ENCODE measurements around the gene PRDM16.

PRDM16 gene

DNA sequence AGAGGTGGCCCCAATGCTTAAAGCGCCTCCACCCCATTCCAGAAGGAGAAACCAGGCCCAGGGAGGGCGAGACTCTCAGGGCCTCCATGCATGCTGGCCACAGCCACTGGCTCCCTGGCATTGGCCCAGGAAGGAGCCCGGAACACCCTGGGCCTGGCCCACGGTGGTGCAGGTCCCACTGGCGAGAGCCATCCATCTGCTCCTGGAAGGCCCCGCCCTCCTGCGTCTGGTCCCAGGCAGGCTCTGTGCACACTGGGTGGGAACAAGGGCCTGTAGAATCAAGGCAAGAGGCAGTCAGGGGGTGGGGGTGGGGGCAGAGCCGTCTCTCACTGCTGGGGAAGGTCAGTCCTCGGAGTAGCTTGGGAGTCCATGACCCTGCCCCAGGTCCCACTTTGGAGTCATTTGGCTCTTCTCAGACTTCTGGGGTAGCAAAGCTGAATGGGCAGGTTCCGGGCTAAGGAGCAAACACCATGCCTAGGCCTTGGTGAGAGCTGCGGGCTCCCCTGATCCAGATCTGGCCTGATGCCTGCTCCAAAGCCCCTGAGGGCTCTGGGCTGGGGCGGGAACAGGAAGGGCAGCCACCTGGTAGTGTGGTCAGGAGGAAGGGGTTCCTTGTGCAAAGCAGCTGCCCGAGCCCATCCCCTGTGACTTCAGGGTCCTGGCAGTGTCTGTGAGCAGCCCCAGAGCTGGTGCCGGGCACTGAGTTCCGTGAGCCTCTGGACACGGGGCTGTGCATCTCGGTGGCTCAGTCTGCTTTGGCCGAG, 278.4 kb downstream of the PRDM16 start:
- DNase-seq = no peak

DNA sequence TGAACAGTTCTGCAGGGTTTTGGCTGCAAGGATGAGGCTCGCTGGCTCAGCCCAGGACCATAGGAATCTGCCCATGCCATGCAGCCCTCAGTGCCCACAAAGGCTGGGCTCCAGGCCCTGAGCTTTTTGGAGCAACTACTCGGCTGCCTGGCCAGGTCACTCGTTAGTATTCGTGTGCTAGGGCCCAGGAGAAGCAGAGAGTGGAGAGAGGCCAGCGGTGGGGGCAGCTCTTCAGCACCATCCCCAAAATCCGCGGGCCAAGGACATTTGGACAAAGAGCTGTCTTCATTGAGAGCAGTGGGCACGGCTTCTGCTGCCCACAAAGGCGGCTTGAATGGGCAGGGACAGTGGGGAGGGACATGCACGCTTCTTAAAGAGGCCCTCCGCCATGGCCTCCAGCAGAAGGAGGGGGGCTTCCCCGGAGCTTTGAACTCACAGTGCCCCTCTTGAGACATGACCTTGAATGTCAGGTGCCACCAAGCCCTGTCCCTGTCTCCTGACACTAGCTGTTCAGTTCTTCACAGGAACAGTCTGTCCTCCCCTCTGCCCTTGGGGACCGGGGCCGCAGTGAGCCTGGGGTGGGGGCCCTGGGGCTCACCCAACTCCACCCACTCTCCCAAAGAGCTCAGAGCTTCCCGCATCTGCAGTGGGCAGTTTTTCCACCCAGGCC, 279.3 kb downstream of the PRDM16 start:
- no peak for DNase-seq

DNA sequence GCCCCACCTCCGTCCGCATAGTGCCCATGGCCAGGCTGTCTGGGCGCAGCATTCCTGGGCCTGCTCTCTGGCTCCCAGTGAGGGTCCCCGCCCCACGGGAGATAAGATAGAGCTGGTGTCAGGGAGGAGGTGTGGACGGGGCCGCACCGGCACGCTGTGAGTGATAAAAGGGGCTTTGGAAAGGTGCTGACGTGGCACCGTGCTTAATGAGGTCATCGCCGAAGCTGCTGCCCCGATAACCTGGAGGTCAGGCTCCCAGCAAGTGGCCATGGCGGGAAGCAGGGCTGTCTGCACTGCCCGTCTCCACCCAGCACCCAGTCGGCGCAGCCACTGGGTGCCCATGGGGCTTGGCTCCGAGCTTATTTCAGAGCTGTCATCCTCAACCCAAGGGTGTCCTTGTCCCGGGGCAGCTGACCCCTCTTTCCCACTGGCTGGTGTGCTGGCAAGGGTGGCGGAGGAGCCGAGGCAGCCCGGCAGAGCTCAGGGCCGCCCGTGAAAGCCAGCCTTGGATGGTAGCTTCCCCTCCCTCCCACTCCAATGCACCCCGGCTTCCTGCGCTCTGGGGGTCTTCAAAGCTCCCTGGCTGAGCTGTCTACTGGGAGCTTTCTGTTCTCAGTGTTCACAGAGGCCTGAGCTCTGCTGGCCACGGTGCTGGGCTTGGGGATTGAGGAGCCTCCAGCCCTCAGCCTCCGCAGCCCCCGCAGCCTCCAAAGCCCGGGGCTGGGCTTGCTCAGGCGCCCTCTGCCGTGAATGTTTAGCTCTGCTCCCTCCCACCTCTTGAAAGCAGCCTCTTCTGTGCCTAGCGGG, 280.4 kb downstream of the PRDM16 start:
- no peak for DNase-seq

DNA sequence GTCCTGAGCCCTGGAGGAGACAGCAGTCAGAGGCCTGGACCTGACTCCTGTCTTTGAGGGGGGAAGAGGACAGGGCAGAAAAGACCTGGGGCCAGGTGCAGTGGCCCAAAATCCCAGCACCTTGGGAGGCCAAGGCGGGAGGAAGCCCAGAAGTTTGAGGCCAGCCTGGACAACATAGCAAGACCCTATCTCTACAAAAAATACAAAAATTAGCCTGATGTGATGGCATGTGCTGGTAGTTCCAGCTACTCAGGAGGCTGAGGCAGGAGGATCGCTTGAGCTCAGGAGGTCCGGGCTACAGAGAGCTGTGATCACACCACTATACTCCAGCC, 280.9 kb downstream of the PRDM16 start:
- no peak for DNase-seq

DNA sequence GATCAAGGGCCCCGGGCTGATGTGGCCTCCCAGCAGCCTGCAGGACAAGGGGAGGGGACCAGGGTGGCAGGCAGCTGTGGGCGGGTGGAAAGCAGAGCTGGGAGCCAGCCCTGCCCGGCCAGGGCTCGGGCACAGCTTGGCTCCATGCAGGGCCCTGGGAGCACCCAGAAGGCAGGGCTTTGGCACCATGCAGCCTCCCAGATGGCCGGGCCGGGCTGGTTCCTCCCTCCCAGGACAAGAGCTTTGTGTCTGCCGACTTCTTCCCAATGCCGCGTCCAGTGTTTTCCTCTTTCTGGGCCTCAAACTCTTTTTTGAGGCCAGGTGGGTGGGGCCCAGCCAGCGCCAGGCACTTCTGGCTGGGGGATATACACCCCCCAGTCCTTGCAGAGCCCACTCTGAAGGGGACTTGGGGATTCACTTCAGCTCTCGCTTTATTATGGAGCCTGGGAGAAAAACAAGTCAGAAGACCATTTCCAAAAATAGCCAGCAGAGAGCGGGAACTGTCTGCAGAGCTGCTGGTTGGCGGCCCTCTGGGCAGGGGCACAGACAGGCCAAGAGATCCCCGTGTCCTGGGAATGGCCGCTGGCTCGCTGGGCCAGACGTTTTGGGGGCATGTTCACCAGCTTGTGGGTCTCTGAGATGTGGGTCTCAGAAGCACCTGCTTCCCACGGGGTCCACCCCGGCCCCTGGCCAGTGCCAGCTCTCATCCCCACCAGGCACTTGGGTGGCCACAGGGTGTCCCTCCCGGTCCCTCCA, 281.7 kb downstream of the PRDM16 start:
- DNase-seq = no peak

DNA sequence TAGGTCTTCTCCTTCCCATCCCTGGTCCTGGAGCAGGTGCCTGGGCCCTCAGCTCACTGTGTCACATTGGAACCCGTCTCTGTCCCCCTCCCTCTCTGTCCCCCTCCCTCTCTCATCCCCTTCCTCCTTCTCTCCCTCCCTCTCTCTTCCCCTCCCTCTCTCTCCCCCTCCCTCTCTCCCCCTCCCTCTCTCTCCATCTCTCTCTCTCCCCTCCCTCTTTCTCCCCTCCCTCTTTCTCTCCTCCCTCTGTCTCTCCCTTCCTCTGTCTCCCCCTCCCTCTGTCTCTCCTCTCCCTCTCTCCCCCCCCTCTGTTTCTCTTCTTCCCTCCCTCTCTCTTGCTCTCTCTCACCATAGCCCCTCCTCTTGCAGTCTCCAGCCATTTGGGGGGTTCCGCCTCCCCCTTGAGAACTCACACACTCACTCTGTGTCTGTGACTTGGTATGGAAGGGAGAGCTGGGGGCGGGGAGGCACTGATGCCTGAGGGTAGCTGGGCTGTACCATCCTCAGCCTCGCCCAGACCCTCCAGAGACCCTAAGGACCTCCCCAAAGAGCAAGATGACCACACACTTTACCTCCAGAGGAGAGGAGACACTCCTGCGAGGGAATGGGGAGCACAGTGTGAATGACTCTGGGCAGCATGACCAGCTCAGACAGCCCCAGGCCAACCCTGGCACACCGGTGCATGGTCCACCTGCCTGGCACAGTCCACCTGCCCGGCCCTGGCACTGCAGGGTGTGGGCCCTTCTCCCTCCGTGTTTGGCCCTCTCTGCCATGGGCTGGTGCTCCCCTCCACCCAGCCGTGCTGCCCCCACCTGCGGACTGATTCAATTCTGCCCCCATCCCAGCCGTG, 282.7 kb downstream of the PRDM16 start:
- no peak for DNase-seq

DNA sequence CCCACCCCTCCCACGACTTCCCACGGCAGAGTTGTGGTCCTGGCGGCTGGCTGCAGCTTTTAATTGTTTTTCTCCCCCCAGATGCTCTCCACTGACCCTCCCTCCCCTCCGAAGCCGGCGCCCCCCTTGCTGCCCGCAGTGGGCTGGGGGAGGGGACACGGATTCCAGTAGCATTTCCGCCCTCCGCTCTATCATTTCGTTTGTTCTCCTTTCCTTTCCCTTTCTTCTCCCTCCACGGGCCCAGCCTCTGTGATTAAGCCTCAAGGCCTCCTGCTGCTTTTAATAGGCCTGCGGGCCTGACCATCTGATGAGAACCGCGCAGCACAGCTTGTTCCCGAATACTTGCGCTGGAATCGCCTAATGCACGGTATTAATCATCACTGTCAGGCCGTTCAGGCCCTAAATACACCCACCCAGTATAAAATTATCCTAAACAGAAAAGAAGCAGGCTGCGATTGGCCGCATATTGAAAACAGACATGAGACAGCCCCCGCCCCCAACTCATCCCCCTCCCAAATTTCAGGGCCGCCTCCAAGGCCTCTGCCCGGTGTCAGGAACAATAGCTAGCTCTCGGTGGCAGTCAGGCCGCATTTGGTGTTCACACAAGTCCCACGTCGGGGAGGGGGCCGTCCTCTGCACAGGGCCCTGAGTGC, 283.4 kb downstream of the PRDM16 start:
- DNase-seq = peak; percentile 82

DNA sequence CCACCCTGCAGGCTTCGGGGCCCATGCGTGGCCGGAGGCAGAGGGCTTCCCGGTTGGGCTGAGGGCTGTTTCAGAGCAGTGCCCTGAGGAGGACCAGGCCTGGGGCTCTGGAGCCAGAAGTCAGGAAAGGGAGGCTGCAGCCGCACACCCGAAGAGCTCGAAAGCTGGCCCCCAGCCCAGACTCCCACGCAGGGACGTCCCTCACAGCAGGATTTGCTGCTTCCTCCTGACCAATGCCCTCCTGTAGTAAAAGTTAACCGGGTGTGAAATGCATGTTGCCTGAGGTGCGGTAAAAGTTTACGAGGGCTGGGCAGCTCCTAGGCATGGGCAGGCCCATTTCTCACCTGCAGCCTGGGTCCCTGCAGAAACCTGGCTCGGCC, 283.9 kb downstream of the PRDM16 start:
- DNase-seq = peak; percentile 17

DNA sequence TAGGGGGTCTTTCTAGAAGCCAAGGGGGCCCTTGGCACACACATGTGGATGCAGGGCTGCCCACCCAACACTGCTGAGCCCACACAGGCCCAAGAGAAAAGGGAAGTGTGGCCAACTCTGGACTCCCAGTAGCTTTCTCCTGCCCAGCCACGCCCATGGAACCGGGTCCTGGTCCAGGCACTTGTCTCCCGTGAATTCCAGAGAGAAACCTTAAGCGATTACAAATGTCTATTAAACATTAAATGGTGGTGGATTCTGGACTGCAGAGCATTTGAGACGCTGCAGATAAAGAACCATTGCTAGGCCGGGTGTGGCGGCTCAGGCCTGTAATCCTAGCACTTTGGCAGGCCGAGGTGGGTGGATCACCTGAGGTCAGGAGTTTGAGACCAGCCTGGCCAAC, 284.9 kb downstream of the PRDM16 start:
- DNase-seq = no peak

DNA sequence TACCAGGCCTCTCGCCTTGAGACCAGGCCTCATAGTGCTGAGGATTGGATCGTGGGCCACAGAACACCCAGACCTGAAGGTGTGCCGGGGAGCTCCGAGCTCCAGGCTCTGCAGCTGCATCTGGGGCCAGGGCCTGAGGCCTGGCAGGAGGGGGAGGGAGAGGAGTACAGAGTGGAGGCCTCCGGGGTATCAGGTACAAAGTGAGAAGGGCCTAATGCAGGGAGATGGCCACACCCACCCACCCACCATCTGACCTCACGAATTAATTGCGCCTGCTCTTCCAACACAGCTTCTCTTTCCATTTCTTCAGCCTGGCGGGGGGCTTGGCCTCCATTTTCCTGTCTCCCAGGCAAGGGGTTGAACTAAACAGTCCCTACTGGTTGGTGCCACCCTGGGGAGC, 286.1 kb downstream of the PRDM16 start:
- DNase-seq = no peak

DNA sequence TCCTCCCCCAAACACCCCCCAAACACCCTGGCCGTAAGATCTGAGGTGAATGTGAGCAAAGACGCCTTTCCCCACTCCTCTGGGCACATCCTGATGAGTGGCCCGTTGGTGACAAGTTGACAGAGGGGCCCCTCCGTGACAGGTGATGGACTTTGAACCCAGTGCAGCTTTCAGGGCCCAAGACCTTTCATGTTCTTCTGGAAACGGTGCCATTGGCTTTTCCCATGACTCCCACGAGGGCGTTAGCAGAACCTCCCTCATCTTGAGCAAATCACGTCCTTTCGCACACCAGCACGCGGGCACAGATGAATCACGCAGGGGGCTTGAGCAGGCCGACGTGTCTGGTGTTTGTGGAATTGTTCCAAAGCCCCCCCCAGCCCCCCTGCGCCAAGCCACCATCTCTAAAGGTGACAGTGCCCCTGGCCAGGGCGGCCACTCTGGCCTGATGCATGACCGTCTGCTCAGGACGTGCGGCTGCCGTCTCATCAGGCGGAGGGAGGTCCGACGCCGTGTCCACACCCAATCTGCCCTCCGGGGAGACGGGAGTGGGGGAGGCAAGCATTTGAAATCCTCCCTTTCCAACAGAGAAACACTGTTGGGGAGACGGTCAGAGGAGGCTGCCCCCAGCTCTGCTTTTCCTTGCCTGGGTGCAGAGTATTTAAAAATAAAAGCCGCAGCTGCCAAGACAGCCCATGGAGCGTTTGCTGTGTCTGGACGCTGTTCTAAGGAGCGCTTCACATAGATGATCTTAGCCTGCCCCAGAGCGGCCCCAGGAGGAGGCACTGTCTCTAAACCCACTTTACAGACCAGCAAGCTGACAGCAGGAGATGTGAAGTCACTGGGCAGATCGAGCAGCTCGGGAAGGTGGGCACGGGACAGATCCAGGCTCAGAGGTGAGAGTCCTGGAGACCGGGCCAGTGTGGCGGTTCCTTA, 287.2 kb downstream of the PRDM16 start:
- no peak for DNase-seq

DNA sequence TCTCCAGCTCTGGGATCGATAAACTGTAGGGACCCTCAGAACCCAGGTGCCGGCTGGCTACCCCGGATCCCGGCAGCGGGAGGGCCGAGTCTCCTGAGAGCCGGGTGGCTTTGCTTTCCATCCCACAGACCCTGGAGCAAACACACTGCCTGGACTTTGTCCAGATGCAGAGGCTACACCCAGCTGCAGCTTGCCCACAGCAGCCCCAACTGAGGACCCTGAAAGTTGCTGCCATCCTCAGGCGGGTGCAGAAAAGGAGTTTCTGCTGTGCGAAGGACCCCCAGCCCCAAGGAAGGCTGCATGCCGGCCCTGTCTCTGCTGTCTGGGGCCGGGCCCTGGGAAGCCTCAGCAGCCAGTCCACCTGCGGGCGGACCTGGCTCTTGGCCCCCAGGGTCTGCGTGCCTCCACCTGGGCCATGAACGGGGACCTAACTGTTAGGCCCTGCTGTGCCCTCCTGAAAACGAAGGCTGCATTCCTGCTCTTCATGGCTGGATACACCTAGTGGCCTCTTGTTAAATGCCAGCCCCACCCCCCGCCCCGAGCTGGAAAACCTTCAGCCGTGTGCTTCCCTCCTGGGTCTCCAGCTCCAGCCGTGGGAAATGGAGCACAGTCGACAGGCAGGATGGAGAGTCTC, 287.9 kb downstream of the PRDM16 start:
- no peak for DNase-seq

DNA sequence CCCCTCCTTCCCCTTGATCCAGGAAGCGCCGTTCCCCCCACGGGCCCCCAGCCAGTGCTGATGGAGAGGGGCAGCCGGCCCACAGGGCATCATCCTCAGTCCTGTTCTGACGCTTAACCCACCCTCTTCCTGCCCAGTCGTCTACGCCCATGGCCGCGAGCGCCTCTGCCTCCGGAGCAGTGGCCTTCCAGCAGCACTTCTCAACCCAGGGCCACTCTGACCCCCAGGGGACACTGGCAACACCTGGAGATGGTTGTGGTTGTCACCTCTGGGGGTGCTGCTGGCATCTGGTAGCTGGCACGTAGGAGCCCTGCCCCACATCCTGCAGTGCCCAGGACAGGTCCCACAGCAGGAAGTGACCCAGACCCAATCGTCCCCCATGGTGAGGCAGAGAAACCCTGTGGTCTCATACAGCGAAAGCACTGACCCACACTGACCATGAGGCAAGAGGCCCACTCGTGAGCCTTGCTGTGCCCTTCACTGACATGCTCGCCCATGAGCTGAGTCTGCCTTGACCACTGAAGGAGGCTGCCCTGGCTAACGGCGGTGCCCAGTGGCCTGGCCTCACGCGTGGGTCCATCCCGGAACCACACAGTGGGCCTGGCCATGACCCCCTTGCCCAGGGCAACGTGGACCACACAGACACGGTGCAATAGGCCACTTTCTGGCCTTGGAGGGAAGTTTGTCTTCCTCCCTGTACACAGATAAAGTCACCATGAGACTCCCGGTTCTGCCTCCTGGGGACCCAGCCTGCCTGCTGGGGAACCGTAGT, 288.7 kb downstream of the PRDM16 start:
- DNase-seq = no peak

DNA sequence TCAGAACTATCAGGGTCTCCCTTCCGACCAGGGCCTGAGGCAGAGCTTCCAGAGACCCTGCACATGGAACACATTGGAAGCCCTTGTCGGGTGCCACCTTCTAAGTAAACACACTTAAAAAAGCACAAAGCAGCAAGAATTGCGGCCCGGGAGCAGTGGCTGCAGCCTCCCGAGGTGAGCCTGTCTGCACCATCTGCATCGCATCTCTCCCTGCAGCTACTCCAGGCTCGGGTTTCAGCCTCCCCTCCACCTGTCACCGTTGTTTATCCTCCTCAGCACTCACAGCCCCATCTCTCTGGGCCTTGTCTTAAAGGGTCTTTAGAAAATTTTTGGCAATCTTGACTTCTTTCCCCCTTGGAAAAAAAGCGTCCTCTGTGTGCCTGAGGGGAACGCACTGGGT, 290.3 kb downstream of the PRDM16 start:
- DNase-seq = no peak

DNA sequence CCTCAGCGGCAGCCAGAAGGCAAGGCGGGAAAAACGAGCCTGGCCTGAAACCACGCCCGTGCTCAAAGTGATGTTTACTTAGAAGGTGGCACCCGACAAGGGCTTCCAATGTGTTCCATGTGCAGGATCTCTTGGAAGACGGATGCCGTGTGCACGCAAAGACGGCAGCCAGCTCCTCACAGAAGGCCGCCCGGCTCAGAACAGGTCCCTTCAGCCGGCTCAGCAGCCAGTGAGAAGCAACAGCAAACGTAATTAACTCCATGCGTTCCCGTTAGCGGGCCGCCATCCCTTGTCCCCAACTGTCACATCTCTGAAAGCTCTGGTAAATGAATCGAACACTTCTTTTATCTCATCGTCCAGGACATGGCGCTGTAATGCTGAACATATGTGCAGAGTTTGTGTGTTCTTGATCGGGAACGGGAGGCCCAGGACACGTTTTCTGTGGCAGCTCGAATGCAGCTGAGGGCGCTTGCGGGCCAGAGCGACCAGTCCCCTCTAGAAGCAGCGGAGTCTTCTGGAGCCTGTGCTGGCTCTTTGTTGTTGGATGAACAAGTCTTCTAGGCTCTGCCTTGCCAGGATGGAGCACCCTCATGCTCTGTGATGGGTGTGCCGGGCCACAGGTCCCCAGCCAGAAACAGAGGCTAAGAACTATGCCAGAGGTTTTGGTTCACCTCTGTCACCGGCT, 290.9 kb downstream of the PRDM16 start:
- DNase-seq = no peak

DNA sequence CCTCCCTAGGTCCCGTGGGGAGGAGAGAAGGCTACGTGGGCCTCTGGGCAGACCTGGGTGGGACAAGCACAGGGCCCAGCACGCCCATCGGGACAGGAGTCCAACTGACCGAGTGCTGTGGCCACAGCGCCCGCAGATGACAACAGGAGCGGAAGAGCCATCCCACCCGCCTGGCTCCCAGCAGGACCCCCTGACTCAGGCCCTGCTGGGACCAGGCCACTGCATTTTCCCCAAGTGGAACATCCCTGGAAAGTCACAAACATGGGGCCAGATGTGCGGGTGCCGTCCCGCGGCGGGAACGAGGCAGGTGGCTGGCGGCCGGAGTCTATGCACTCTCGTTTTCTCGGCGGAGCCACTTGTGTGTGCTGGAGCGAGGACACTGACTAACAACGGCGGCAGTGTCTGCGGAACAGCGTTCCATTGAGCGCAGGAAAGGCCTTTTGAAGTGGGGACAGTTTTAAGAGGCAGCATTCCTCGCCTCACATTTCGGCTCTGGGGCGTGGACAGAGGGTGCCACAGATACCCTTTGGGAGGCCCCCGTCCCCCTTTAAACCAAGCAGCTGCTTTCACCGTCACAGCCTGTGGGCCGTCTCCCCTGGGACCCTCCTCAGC, 291.7 kb downstream of the PRDM16 start:
- no peak for DNase-seq

DNA sequence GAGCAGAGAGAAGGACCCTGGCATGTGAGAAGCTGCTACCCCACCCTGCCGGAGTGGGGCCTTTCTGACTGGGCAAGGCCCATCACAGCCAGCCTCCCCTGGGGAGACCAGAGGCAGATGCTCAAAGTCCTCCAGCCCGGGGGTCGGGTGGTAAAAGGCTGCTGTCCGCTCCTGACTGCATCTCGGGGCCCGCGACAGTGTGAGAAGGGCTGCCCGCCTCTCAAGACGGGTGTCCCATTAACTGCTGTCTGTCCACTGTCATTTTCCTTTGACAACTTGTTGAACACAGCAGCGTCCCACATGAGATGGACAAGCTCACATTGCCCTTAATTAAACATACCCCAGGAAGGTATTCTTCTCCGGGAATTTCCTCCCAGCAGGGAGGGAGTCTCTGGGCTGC, 294.0 kb downstream of the PRDM16 start:
- DNase-seq = no peak

DNA sequence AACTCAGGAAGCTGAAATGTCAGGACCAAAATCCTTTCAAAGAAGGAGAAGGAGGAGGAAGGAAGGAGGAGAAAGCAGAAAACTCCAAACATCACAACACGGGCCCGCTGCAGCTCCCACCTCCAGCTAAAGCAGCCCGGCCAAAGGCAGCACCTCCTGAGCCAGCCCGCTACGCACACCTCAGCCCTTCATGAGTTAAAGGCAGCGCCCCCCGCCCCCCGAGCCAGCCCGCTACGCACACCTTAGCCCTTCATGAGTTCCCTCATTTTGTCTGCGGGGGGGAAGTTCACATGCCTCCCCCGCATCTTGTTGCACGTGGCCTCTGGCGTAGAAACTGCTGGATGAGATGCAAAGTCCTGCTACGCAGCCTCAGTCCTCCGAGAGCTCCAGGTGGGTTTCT, 294.8 kb downstream of the PRDM16 start:
- no peak for DNase-seq
